PC-9 (cell line): ENCODE measurements around the gene DRAM1. TPM values are rescaled to one million over a fixed set of nuclear protein-coding genes. Genes with fewer than 3 reads are reported as not detected.
A peak's percentile ranks its signal among the peaks of the same experiment; 100 is the strongest.

ENCODE experiments used
- BruUV-seq: library from RNA; stranded (reverse); fragments of 400-500 nt; replicated peaks from 2 replicates; lab custom pipeline; 2021; lab: Mats Ljungman, UMichigan
- CTCF ChIA-PET: fragments of 300-600 bp; sonication (Branson Sonifier 250); formaldehyde crosslinking; loops from one replicate; lab custom pipeline; 2022; ENCODE audit warnings: antibody characterized with exemption; lab: Charles Lee
- POLR2A ChIA-PET: fragments of 300-600 bp; sonication (Branson Sonifier 250); formaldehyde crosslinking; loops from one replicate; lab custom pipeline; 2022; ENCODE audit warnings: antibody characterized with exemption; ENCODE audit not compliant: unreplicated experiment; lab: Charles Lee
- DNase-seq, 2 experiments: peaks; one replicate each; pipeline versions ENCODE4 v3.0.0 to v3.0.0-alpha.2; 2015 to 2022; ENCODE audit warnings: mixed read lengths in 1 of 2
- H2AFZ ChIP-seq: fragments of 200-600 bp; sonication (generic); 2 replicates; pipeline ENCODE4 v1.8.1; 2017; ENCODE audit warnings: antibody characterized with exemption
- H3F3A ChIP-seq: fragments of 200-600 bp; sonication (generic); 2 replicates; pipeline ENCODE4 v1.8.1; 2017; ENCODE audit warnings: antibody characterized with exemption, mild to moderate bottlenecking, low read depth; ENCODE audit not compliant: insufficient read depth
- H3K27ac ChIP-seq: fragments of 200-600 bp; sonication (generic); 2 replicates; pipeline ENCODE4 v1.6.1; 2016; ENCODE audit warnings: mixed run types
- H3K27me3 ChIP-seq: fragments of 200-600 bp; sonication (generic); 2 replicates; pipeline ENCODE4 v1.6.1; 2016; ENCODE audit warnings: low read depth, mixed run types; ENCODE audit not compliant: insufficient read depth
- H3K36me3 ChIP-seq: fragments of 200-600 bp; sonication (generic); 2 replicates; pipeline ENCODE4 v1.6.1; 2016; ENCODE audit warnings: low read depth, mixed run types
- H3K4me1 ChIP-seq: fragments of 200-600 bp; sonication (generic); replicated peaks from 2 replicates; pipeline ENCODE4 v1.6.1; 2016; ENCODE audit warnings: mixed run types; ENCODE audit not compliant: insufficient read depth
- H3K4me2 ChIP-seq: fragments of 200-600 bp; sonication (generic); 2 replicates; pipeline ENCODE4 v1.6.1; 2017; ENCODE audit warnings: mixed run types
- H3K4me3 ChIP-seq: fragments of 200-600 bp; sonication (generic); 2 replicates; pipeline ENCODE4 v1.6.1; 2016; ENCODE audit warnings: mixed run types
- H3K79me2 ChIP-seq: fragments of 200-600 bp; sonication (generic); 2 replicates; pipeline ENCODE4 v1.6.1; 2017; ENCODE audit warnings: low read depth, mixed run types
- H3K9me2 ChIP-seq: fragments of 200-600 bp; sonication (generic); 2 replicates; pipeline ENCODE4 v1.8.1; 2017; ENCODE audit warnings: mild to moderate bottlenecking; ENCODE audit not compliant: insufficient read depth
- H3K9me3 ChIP-seq: fragments of 200-600 bp; sonication (generic); 2 replicates; pipeline ENCODE4 v1.8.1; 2016; ENCODE audit warnings: low read depth; ENCODE audit not compliant: insufficient read depth
- H4K20me1 ChIP-seq: fragments of 200-600 bp; sonication (generic); 2 replicates; pipeline ENCODE4 v1.8.1; 2017; ENCODE audit not compliant: insufficient read depth
- EZH2 ChIP-seq: fragments of 200-600 bp; sonication (generic); IDR thresholded peaks from 2 replicates; pipeline ENCODE4 v1.8.0; 2017; ENCODE audit warnings: antibody characterized with exemption, low read depth
- intact Hi-C: fragments of 100-400 bp; cut with micrococcal nuclease; formaldehyde crosslinking; loops from one replicate; pipeline ENCODE4 v1.10.0; 2022; ENCODE audit not compliant: unreplicated experiment
- total RNA-seq: library from RNA; stranded (reverse); gene quantifications from 2 replicates; pipeline ENCODE4 v1.2.3, GENCODE V29; 2021
- TF ChIP-seq, protein P1 (sequence below): fragments of 200-600 bp; sonication (generic); conservative IDR thresholded peaks from 2 replicates; pipeline ENCODE4 v1.6.1; 2017; ENCODE audit warnings: mixed run types, antibody characterized with exemption, mild to moderate bottlenecking, moderate library complexity

The DRAM1 gene
- total RNA-seq, 1 experiment from 2014 or later: 6.2 TPM

DNA sequence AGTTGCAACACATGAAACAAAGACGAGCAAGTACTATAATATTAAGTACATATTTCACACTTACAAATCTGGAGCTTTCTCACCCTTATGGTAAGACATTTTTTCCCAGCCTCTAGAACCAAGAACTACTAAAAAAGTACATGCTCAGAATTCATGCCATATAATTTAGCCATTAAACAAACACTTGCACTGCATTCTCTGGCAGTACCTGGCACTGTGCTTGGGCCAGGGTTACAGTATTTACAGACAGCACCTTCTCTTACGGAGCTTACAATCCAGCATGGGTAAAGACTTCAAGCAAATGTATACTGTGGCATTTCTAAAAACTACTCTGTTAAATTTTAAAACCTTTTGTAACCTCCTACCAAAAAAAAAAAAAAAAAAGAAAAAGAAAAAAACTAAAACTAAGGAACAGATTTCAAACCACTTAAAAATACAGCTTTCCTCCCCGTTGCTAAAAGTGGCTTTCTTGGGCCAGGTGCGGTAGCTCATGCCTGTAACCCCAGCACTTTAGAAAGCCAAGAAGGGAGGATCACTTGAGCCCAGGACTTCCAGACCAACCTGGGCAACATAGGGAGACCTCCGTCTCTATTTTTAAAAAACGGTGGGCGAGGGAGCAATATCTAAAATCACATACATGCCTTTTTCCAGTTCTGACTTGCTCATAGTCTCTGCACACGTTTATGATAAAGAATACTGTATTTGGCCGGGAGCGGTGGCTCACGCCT lies 47.6 kb upstream of the DRAM1 start:
- POLR2A ChIA-PET: no interaction called here
- Histone ChIP-seq H3K4me3 (peak overlapping the region; percentile 90), H3K27ac (no peak overlapping the region), H3F3A (no peaks in the 10 kb centered on the region), H3K4me1 (peaks cover 8% of the 10 kb centered on the region; the same call in 1 of the 2 replicates), H3K27me3 (no peaks in the 10 kb centered on the region), H3K9me2 (no peaks in the 10 kb centered on the region), H3K4me2 (peak overlapping the region; percentile 73), H3K9me3 (no peaks in the 10 kb centered on the region), H3K36me3 (no peaks in the 10 kb centered on the region), H2AFZ (peak overlapping the region; percentile 85), H3K79me2 (peaks cover 9% of the 10 kb centered on the region), H4K20me1 (no peaks in the 10 kb centered on the region)
- intact Hi-C loops: loop anchor here (1.0 to 5.0 kb wide), 2 partner anchors 47 to 57 kb away; partner anchors contain the start of gene DRAM1
- CTCF ChIA-PET: interaction anchor here (0.5 to 0.7 kb wide), 3 partner anchors 57 to 1920 kb away, joined by 3 to 11 read pairs (median 5); no protein-coding TSS in a partner anchor
- BruUV-seq: TSS peak; percentile 41
- DNase-seq: no peak
- TF ChIP-seq, protein P1, sequence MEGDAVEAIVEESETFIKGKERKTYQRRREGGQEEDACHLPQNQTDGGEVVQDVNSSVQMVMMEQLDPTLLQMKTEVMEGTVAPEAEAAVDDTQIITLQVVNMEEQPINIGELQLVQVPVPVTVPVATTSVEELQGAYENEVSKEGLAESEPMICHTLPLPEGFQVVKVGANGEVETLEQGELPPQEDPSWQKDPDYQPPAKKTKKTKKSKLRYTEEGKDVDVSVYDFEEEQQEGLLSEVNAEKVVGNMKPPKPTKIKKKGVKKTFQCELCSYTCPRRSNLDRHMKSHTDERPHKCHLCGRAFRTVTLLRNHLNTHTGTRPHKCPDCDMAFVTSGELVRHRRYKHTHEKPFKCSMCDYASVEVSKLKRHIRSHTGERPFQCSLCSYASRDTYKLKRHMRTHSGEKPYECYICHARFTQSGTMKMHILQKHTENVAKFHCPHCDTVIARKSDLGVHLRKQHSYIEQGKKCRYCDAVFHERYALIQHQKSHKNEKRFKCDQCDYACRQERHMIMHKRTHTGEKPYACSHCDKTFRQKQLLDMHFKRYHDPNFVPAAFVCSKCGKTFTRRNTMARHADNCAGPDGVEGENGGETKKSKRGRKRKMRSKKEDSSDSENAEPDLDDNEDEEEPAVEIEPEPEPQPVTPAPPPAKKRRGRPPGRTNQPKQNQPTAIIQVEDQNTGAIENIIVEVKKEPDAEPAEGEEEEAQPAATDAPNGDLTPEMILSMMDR: no peak
- TF ChIP-seq EZH2: no peak

DNA sequence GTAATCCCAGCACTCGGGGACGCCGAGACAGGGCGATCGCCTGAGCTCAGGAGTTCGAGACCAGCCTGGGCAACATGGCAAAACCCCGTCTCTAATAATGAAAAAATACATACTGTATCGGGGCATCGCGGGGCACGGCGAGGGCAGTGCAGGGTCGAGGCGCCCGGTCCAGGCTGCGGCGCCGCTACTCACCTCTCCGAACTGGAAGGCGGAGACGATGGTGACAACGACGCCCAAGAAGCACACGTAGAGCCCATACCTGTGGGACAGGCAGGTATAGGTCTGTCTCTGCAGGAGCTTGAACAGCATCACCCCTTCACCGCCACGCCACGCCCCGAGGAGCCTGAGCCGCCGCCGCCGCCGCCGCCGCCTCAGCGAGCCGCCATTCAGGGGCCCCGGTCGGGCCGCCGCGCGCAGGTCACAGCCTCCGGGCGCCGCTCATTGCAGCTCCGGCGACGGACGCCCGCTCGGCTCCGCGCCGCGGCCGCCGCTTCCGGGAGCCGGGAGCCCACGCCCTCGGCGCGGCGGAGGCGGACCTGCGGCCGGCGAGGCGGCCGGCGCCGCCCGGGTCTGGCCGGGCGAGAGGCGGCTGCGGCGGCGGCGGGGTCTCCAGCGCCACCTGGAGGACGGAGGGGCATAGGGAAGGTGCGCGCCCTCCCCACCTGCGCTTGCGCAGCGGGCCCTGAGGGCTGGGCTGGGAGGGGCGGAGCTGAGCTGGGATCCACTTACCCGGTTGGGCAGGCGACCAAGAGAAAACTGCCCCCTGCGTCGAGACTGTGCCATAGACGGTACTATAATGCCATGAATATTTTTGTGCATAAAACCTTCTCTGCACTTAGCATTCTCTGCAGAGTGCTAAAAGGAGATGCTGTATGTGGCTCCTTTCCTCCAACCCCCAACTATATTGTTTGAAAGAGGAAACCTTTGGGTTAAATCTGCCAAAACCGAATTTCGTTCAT lies 46.7 kb upstream of the DRAM1 start, which contains the start of gene GNPTAB:
GNPTAB (minus strand) TSS at position 593 of the 959 bp plus-strand sequence; CDS start at position 309, 284 bp downstream.
- H3K4me1 ChIP-seq: peaks cover 8% of the 10 kb centered on the region; the same call in 1 of the 2 replicates
- H3K4me2 ChIP-seq: peak within 1 kb of the TSS; percentile 78
- H3K4me3 ChIP-seq: peak within 1 kb of the TSS; percentile 90
- no peaks in the 10 kb centered on the region for H4K20me1 ChIP-seq
- no peaks in the 10 kb centered on the region for H3K36me3 ChIP-seq
- DNase-seq: peak; percentile 73 to 95
- H3K27ac ChIP-seq: no peak within 1 kb of the TSS
- no peaks in the 10 kb centered on the region for H3K9me2 ChIP-seq
- H3K79me2 ChIP-seq: peaks cover 9% of the 10 kb centered on the region
- intact Hi-C loops: loop anchor here (1.0 to 5.0 kb wide), 2 partner anchors 47 to 57 kb away; partner anchors contain the start of gene DRAM1
- TF ChIP-seq, protein P1: peak; percentile 70
- no peak for TF ChIP-seq EZH2
- H3K9me3 ChIP-seq: no peaks in the 10 kb centered on the region
- no peaks in the 10 kb centered on the region for H3F3A ChIP-seq
- H3K27me3 ChIP-seq: no peaks in the 10 kb centered on the region
- POLR2A ChIA-PET: no interaction called here
- BruUV-seq: no TSS peak
- H2AFZ ChIP-seq: peak within 1 kb of the TSS; percentile 85
- CTCF ChIA-PET: interaction anchor here (0.5 to 0.7 kb wide), 4 partner anchors 9 to 1919 kb away, joined by 3 to 11 read pairs (median 4); no protein-coding TSS in a partner anchor

DNA sequence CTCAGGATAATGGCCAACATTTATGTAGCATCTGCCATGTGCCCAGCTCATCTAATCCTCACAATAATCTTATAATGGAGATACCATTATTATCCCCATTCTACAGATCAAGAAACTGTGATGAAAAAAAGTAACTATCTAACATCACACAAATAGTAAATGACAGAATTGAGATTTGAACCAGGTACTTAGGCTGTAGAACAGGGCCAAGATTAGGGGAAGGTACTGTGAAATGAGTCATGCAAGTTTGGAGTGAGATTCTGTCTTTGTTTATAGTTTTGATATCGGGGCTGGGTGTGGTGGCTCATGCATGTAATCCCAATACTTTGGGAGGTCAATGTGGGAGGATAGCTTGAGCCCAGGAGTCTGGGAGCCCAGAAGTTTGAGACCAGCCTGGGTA lies 45.4 kb upstream of the DRAM1 start:
- Histone ChIP-seq H3K27ac (no peak overlapping the region), H3K9me3 (no peaks in the 10 kb centered on the region), H2AFZ (no peak overlapping the region; the same call in 1 of the 2 replicates), H3K4me3 (no peak overlapping the region), H3F3A (no peaks in the 10 kb centered on the region), H3K9me2 (no peaks in the 10 kb centered on the region), H3K27me3 (no peaks in the 10 kb centered on the region), H4K20me1 (no peaks in the 10 kb centered on the region), H3K36me3 (no peaks in the 10 kb centered on the region), H3K79me2 (peaks cover 9% of the 10 kb centered on the region), H3K4me1 (peaks cover 8% of the 10 kb centered on the region; the same call in 1 of the 2 replicates), H3K4me2 (no peak overlapping the region)
- POLR2A ChIA-PET: no interaction called here
- intact Hi-C loops: loop anchor here (5.0 kb wide), 1 partner anchor 45 kb away; the partner anchor contains the start of gene DRAM1
- CTCF ChIA-PET: no interaction called here
- DNase-seq: no peak
- TF ChIP-seq, protein P1: no peak
- TF ChIP-seq EZH2: no peak
- no TSS peak for BruUV-seq
